NB4 (cell line): Measurements from ENCODE around the gene ARL10.

Source experiments
- DNase-seq: peaks from one replicate; pipeline ENCODE4 v3.0.0; 2010; ENCODE audit warnings: low read depth
- H3K4me3 ChIP-seq: one replicate; pipeline ENCODE4 v1.5.1; 2011; ENCODE audit warnings: mild to moderate bottlenecking, low read depth, low read length, moderate library complexity
- MYC ChIP-seq: IDR thresholded peaks from 2 replicates; pipeline ENCODE4 v1.6.1; 2011; ENCODE audit warnings: low read depth, low read length
- POLR2A ChIP-seq: IDR thresholded peaks from 2 replicates; pipeline ENCODE4 v1.6.1; 2011; ENCODE audit warnings: mild to moderate bottlenecking; ENCODE audit not compliant: insufficient read length; ENCODE audit errors: extremely low read depth
- TF ChIP-seq, protein P1 (sequence below): IDR thresholded peaks from one replicate; pipeline ENCODE4 v1.5.1; 2012; ENCODE audit warnings: low read depth, low read length
- TF ChIP-seq, protein P2 (sequence below): IDR thresholded peaks from 2 replicates; pipeline ENCODE4 v1.6.1; 2011; ENCODE audit warnings: low read depth, low read length

Gene ARL10

DNA sequence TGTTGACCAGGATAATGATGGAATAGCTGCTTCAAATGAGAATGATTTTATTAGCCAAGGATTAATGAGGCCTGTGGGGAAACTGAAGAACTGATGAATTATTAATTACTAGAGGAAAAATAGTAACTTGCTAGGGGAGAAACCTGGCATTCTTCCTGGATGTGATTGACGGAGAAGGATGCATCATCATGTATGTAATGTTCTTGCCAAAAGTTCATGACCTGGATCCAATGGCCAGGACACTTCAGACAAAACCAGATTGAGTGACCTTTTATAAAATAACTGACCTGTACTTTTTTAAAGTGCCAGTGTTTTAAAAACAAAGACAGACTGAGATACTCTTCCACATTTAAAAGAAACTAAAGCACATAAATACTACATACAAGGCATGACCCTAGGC is 27.4 kb upstream of the ARL10 start:
- DNase-seq, result no peak
- no peak overlapping the region for H3K4me3 ChIP-seq
- no peak for TF ChIP-seq MYC
- TF ChIP-seq, protein P1, sequence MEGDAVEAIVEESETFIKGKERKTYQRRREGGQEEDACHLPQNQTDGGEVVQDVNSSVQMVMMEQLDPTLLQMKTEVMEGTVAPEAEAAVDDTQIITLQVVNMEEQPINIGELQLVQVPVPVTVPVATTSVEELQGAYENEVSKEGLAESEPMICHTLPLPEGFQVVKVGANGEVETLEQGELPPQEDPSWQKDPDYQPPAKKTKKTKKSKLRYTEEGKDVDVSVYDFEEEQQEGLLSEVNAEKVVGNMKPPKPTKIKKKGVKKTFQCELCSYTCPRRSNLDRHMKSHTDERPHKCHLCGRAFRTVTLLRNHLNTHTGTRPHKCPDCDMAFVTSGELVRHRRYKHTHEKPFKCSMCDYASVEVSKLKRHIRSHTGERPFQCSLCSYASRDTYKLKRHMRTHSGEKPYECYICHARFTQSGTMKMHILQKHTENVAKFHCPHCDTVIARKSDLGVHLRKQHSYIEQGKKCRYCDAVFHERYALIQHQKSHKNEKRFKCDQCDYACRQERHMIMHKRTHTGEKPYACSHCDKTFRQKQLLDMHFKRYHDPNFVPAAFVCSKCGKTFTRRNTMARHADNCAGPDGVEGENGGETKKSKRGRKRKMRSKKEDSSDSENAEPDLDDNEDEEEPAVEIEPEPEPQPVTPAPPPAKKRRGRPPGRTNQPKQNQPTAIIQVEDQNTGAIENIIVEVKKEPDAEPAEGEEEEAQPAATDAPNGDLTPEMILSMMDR, result no peak
- TF ChIP-seq, protein P2, sequence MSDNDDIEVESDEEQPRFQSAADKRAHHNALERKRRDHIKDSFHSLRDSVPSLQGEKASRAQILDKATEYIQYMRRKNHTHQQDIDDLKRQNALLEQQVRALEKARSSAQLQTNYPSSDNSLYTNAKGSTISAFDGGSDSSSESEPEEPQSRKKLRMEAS, result no peak
- TF ChIP-seq POLR2A, result no peak

DNA sequence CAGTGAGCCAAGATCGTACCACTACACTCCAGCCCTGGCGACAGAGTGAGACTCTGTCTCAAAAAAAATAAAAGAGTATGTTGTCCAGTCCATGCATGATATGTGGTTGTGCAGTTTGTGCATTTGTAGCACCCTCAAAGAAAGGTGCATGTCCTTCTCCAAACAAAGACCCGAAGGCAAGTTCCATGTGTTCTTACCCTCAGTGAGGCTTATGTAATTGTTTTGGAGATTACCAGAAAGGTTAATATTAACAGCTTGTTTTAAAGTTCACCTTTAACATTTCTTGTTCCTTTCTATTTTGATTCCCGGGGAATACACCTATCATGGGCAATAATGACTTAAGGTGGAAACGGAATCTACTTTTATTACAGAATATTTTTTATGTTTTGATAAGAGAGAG is 26.0 kb upstream of the ARL10 start:
- no peak for DNase-seq
- no peak overlapping the region for H3K4me3 ChIP-seq
- TF ChIP-seq MYC (no peak), POLR2A (no peak)
- TF ChIP-seq, protein P1, result no peak

DNA sequence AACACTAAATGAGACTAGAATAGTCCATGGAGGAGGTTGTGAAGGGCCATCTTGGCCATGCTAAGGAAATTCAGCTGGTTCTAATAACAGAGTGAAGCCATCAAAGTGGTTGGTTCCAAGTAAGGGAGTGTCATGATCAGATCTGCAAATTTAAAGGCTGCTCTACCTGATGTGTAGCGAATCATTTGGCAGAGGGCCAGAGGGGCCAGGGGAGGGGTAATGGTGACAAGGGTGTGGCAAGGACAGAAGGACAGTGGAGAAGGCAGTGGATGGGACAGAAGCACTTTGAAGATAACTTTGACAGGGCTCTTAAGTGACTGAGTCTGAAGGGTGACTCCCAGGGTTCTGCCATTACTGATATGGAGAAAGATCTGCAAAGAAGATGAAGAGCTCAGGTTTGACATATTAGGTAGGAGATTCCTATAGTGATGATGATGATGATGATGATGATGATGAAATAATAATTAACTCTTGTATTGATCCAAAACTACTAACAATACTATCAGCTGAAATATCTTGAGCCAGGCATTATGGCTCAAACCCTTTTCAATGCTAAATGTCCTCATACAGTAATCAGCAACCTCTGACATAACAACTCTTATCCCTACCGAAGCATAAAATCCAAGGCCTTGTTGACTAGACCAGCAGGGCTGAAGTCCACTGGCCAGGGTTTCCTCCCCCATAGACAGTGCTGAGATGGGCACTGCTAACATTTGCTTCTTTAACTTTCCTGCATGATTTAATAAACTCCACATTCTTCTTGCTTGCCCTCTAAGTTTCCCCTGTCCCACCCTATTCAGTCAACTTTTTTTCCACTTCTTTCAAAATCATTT is 23.7 kb upstream of the ARL10 start:
- TF ChIP-seq POLR2A (no peak), MYC (no peak)
- TF ChIP-seq, protein P2, result no peak
- TF ChIP-seq, protein P1, result no peak
- no peak for DNase-seq
- H3K4me3 ChIP-seq, result no peak overlapping the region

DNA sequence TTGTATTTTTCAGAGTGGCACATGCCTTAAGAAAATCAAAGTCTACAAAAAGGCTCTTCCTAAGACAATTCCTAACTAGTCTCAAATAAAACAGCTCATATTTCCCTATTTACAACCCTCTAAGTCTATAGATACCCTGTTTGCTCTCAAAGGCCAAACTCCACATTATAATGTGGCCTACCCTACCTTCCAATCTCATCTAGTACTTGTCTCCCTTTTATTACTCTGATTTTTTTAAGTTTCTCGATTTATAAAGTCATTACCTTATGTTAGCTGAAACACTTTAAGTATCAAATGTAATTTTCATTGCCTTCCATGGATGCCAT is 23.2 kb upstream of the ARL10 start:
- TF ChIP-seq, protein P2, result no peak
- no peak for TF ChIP-seq MYC
- no peak for TF ChIP-seq POLR2A
- TF ChIP-seq, protein P1, result no peak
- H3K4me3 ChIP-seq, result no peak overlapping the region
- DNase-seq, result no peak

DNA sequence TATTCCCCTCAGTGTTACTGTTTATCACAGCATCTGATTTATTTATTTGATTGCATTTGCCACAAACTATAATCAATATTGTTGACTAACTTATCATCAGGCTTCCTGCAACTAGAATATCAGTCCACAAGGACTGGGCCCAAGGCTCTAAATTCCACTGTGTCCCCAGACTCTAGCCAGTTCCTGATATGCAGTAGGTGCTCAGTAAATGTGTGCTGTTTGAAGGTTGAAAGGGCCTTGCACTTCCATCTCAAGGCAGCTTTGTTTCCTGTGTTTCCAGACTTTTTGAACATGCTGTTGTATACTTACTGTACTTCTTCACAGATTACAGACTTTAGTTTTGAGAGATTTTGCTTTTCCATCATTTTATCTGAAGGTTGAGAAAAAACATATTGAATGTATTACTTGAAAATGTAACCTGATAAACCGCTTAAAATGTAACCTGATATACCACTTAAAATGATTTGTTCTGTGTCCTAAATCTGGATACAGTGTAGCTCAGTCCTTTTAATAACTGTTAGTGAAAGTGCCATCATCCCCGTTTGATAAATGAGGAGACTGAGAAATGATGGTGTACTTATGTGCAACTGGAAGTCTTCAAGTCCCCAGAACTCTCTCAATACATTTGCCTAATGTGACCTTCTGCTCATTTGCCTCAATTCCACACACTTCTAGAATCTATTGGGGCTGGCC is 22.4 kb upstream of the ARL10 start:
- H3K4me3 ChIP-seq, result no peak overlapping the region
- DNase-seq, result no peak
- TF ChIP-seq POLR2A, result no peak
- TF ChIP-seq, protein P2, result no peak
- TF ChIP-seq, protein P1, result no peak
- TF ChIP-seq MYC, result no peak
